Measurements from ENCODE around the gene PIK3C2B.
A peak's percentile ranks its signal among the peaks of the same experiment; 100 is the strongest.

The PIK3C2B gene

GRCh38 chr1:204506201-204506968, 11.8 kb upstream of the PIK3C2B start:
- Histone ChIP-seq H3K27me3 (replicated peaks; ENCODE audit: control insufficient read depth, insufficient read depth, low read length) (no peaks in the 10 kb centered on the region), H3K9ac (ENCODE audit: low read length) (peak overlapping the region; percentile 76), H3K36me3 (ENCODE audit: control insufficient read depth, insufficient read depth, low read length, severe bottlenecking) (no peaks in the 10 kb centered on the region), H3K4me3 (ENCODE audit: low read length) (peak overlapping the region; percentile 80), H3K4me1 (ENCODE audit: control insufficient read depth, insufficient read depth, low read length) (peaks cover 8% of the 10 kb centered on the region), H3K9me3 (ENCODE audit: control insufficient read depth, low read length) (no peaks in the 10 kb centered on the region)
- DNase-seq (ENCODE audit: low read depth) = peak; percentile 93

GRCh38 chr1:204505674-204506200, 11.1 kb upstream of the PIK3C2B start:
- Histone ChIP-seq H3K4me1 (ENCODE audit: control insufficient read depth, insufficient read depth, low read length) (peaks cover 8% of the 10 kb centered on the region), H3K36me3 (ENCODE audit: control insufficient read depth, insufficient read depth, low read length, severe bottlenecking) (no peaks in the 10 kb centered on the region), H3K9ac (ENCODE audit: low read length) (peak overlapping the region; percentile 69), H3K4me3 (ENCODE audit: low read length) (peak overlapping the region; percentile 80), H3K9me3 (ENCODE audit: control insufficient read depth, low read length) (no peaks in the 10 kb centered on the region), H3K27me3 (replicated peaks; ENCODE audit: control insufficient read depth, insufficient read depth, low read length) (no peaks in the 10 kb centered on the region)
- no peak for DNase-seq (ENCODE audit: low read depth)

GRCh38 chr1:204503913-204504519, 9.4 kb upstream of the PIK3C2B start:
- no peak for DNase-seq (ENCODE audit: low read depth)
- Histone ChIP-seq H3K9me3 (ENCODE audit: control insufficient read depth, low read length) (no peaks in the 10 kb centered on the region), H3K4me3 (ENCODE audit: low read length) (no peak overlapping the region), H3K9ac (ENCODE audit: low read length) (no peak overlapping the region), H3K36me3 (ENCODE audit: control insufficient read depth, insufficient read depth, low read length, severe bottlenecking) (no peaks in the 10 kb centered on the region), H3K27me3 (replicated peaks; ENCODE audit: control insufficient read depth, insufficient read depth, low read length) (no peaks in the 10 kb centered on the region), H3K4me1 (ENCODE audit: control insufficient read depth, insufficient read depth, low read length) (peaks cover 8% of the 10 kb centered on the region)

GRCh38 chr1:204503122-204503912, 8.7 kb upstream of the PIK3C2B start:
- Histone ChIP-seq H3K27me3 (replicated peaks; ENCODE audit: control insufficient read depth, insufficient read depth, low read length) (no peaks in the 10 kb centered on the region), H3K4me3 (ENCODE audit: low read length) (no peak overlapping the region), H3K36me3 (ENCODE audit: control insufficient read depth, insufficient read depth, low read length, severe bottlenecking) (no peaks in the 10 kb centered on the region), H3K9ac (ENCODE audit: low read length) (no peak overlapping the region), H3K9me3 (ENCODE audit: control insufficient read depth, low read length) (no peaks in the 10 kb centered on the region), H3K4me1 (ENCODE audit: control insufficient read depth, insufficient read depth, low read length) (peaks cover 8% of the 10 kb centered on the region)
- DNase-seq (ENCODE audit: low read depth) = peak; percentile 92

- Histone ChIP-seq H3K27me3 (replicated peaks; ENCODE audit: control insufficient read depth, insufficient read depth, low read length) (no peaks in the 10 kb centered on the region), H3K9me3 (ENCODE audit: control insufficient read depth, low read length) (no peaks in the 10 kb centered on the region), H3K4me3 (ENCODE audit: low read length) (no peak overlapping the region), H3K36me3 (ENCODE audit: control insufficient read depth, insufficient read depth, low read length, severe bottlenecking) (no peaks in the 10 kb centered on the region), H3K9ac (ENCODE audit: low read length) (no peak overlapping the region), H3K4me1 (ENCODE audit: control insufficient read depth, insufficient read depth, low read length) (peaks cover 3% of the 10 kb centered on the region)
- DNase-seq (ENCODE audit: low read depth) = no peak
These were observed 7.6 kb upstream of the PIK3C2B start for GRCh38 chr1:204502241-204502640.

- no peak for DNase-seq (ENCODE audit: low read depth)
- Histone ChIP-seq H3K27me3 (replicated peaks; ENCODE audit: control insufficient read depth, insufficient read depth, low read length) (no peaks in the 10 kb centered on the region), H3K9me3 (ENCODE audit: control insufficient read depth, low read length) (no peaks in the 10 kb centered on the region), H3K36me3 (ENCODE audit: control insufficient read depth, insufficient read depth, low read length, severe bottlenecking) (no peaks in the 10 kb centered on the region), H3K4me1 (ENCODE audit: control insufficient read depth, insufficient read depth, low read length) (peaks cover 3% of the 10 kb centered on the region), H3K9ac (ENCODE audit: low read length) (no peak overlapping the region), H3K4me3 (ENCODE audit: low read length) (no peak overlapping the region)
These were observed 5.2 kb upstream of the PIK3C2B start for GRCh38 chr1:204499511-204500468.

GRCh38 chr1:204498981-204499380, 4.4 kb upstream of the PIK3C2B start:
- no peaks in the 10 kb centered on the region for H3K9me3 ChIP-seq (ENCODE audit: control insufficient read depth, low read length)
- no peak overlapping the region for H3K4me3 ChIP-seq (ENCODE audit: low read length)
- no peak for DNase-seq (ENCODE audit: low read depth)
- H3K4me1 ChIP-seq (ENCODE audit: control insufficient read depth, insufficient read depth, low read length) = peaks cover 3% of the 10 kb centered on the region
- H3K27me3 ChIP-seq (replicated peaks; ENCODE audit: control insufficient read depth, insufficient read depth, low read length) = no peaks in the 10 kb centered on the region
- H3K36me3 ChIP-seq (ENCODE audit: control insufficient read depth, insufficient read depth, low read length, severe bottlenecking) = no peaks in the 10 kb centered on the region
- no peak overlapping the region for H3K9ac ChIP-seq (ENCODE audit: low read length)

- H3K4me3 ChIP-seq (ENCODE audit: low read length) = no peak overlapping the region
- DNase-seq (ENCODE audit: low read depth) = no peak
- H3K9ac ChIP-seq (ENCODE audit: low read length) = no peak overlapping the region
- H3K27me3 ChIP-seq (replicated peaks; ENCODE audit: control insufficient read depth, insufficient read depth, low read length) = no peaks in the 10 kb centered on the region
- H3K4me1 ChIP-seq (ENCODE audit: control insufficient read depth, insufficient read depth, low read length) = peaks cover 17% of the 10 kb centered on the region
- H3K36me3 ChIP-seq (ENCODE audit: control insufficient read depth, insufficient read depth, low read length, severe bottlenecking) = no peaks in the 10 kb centered on the region
- no peaks in the 10 kb centered on the region for H3K9me3 ChIP-seq (ENCODE audit: control insufficient read depth, low read length)
These were observed 1.2 kb upstream of the PIK3C2B start for GRCh38 chr1:204495777-204496176.

- peak overlapping the region; percentile 83 for H3K4me3 ChIP-seq (ENCODE audit: low read length)
- H3K27me3 ChIP-seq (replicated peaks; ENCODE audit: control insufficient read depth, insufficient read depth, low read length) = no peaks in the 10 kb centered on the region
- DNase-seq (ENCODE audit: low read depth) = no peak
- H3K9me3 ChIP-seq (ENCODE audit: control insufficient read depth, low read length) = no peaks in the 10 kb centered on the region
- H3K9ac ChIP-seq (ENCODE audit: low read length) = peak overlapping the region; percentile 89
- H3K36me3 ChIP-seq (ENCODE audit: control insufficient read depth, insufficient read depth, low read length, severe bottlenecking) = no peaks in the 10 kb centered on the region
- H3K4me1 ChIP-seq (ENCODE audit: control insufficient read depth, insufficient read depth, low read length) = peaks cover 17% of the 10 kb centered on the region
These were observed 611 bp upstream of the PIK3C2B start for GRCh38 chr1:204495078-204495753.

- peak; percentile 63 for DNase-seq (ENCODE audit: low read depth)
- peak overlapping the region; percentile 83 for H3K4me3 ChIP-seq (ENCODE audit: low read length)
These were observed 673 bp downstream of the PIK3C2B start for GRCh38 chr1:204493984-204494280.

More at GRCh38 chr1:204493984-204494280, 673 bp downstream of the PIK3C2B start:
- Histone ChIP-seq H3K9me3 (ENCODE audit: control insufficient read depth, low read length) (no peaks in the 10 kb centered on the region), H3K9ac (ENCODE audit: low read length) (peak overlapping the region; percentile 89), H3K27me3 (replicated peaks; ENCODE audit: control insufficient read depth, insufficient read depth, low read length) (peaks cover under 1% of the 10 kb centered on the region), H3K4me1 (ENCODE audit: control insufficient read depth, insufficient read depth, low read length) (peaks cover 17% of the 10 kb centered on the region), H3K36me3 (ENCODE audit: control insufficient read depth, insufficient read depth, low read length, severe bottlenecking) (peaks cover 8% of the 10 kb centered on the region)

All from adipocyte (in vitro differentiated cells).